ENCODE data around the gene CAPNS1.
A peak's percentile ranks its signal among the peaks of the same experiment; 100 is the strongest.
"Not testable (repeated sequence)": the region's sequence is repeated elsewhere in the genome, so short reads cannot be mapped to it uniquely, and the experiment has no call there.

Gene CAPNS1

DNA sequence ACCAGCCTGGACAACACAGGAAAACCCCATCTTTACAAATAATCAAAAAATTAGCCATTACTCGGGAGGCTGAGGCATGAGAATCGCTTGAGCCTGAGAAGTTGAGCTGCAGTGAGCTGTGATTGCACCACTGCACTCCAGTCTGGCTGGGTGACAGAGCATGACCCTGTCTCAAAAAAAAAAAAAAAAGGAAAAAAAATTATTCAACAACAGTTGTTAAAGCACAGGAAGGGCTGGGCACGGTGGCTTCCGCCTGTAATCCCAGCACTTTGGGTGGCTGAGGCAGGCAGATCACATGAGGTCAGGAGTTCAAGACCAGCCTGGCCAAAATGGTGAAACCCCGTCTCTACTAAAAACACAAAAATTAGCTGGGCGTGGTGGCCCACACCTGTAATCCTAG, 8.6 kb upstream of the CAPNS1 start:
- not testable (repeated sequence) for H3K27me3 ChIP-seq (ENCODE audit: control insufficient read depth, insufficient read depth, low read length, poor library complexity, severe bottlenecking); H3K27ac ChIP-seq (ENCODE audit: insufficient read depth, low read depth, low read length, poor library complexity, severe bottlenecking); H3K4me1 ChIP-seq (ENCODE audit: control insufficient read depth, insufficient read depth, low read length); H3K9me3 ChIP-seq (ENCODE audit: control insufficient read depth, low read length); H3K36me3 ChIP-seq (ENCODE audit: control insufficient read depth, insufficient read depth, low read length); H3K4me3 ChIP-seq (ENCODE audit: insufficient read depth, low read depth, low read length)
- 91 to 93% methylated on average over 6 of the region's 6 CpGs for WGBS, 2 experiments

DNA sequence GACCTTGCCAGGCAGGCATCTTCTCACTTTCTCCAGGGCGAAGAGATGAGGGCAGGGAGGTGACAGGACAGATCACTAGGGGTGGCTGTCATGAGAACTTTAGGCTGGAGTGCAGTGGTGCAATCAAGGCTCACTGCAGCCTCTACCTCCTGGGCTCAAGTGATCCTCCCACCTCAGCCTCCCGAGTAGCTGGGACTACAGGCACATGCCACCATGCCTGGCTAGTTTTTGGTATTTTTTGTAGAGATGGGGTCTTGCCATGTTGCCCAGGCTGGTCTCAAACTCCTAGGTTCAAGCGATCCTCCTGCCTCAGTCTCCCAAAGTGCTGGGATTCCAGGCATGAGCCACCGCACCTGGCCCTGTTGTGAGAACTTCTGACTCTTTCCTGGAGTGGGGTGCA, 5.0 kb upstream of the CAPNS1 start:
- 86 to 88% methylated on average over 4 of the region's 4 CpGs for WGBS, 2 experiments
- H3K9me3 ChIP-seq (ENCODE audit: control insufficient read depth, low read length); H3K27ac ChIP-seq (ENCODE audit: insufficient read depth, low read depth, low read length, poor library complexity, severe bottlenecking); H3K36me3 ChIP-seq (ENCODE audit: control insufficient read depth, insufficient read depth, low read length); H3K27me3 ChIP-seq (ENCODE audit: control insufficient read depth, insufficient read depth, low read length, poor library complexity, severe bottlenecking); H3K4me3 ChIP-seq (ENCODE audit: insufficient read depth, low read depth, low read length); H3K4me1 ChIP-seq (ENCODE audit: control insufficient read depth, insufficient read depth, low read length): not testable (repeated sequence)

GRCh38 chr19:36136964-36137686, 2.7 kb upstream of the CAPNS1 start:
- 83 to 87% methylated on average over 12 of the region's 12 CpGs for WGBS, 2 experiments
- Histone ChIP-seq H3K27me3 (ENCODE audit: control insufficient read depth, insufficient read depth, low read length, poor library complexity, severe bottlenecking) (no peaks in the 10 kb centered on the region), H3K4me1 (ENCODE audit: control insufficient read depth, insufficient read depth, low read length) (peaks cover 5% of the 10 kb centered on the region), H3K4me3 (ENCODE audit: insufficient read depth, low read depth, low read length) (no peak overlapping the region), H3K27ac (ENCODE audit: insufficient read depth, low read depth, low read length, poor library complexity, severe bottlenecking) (no peak overlapping the region), H3K36me3 (ENCODE audit: control insufficient read depth, insufficient read depth, low read length) (no peaks in the 10 kb centered on the region), H3K9me3 (ENCODE audit: control insufficient read depth, low read length) (no peaks in the 10 kb centered on the region)

DNA sequence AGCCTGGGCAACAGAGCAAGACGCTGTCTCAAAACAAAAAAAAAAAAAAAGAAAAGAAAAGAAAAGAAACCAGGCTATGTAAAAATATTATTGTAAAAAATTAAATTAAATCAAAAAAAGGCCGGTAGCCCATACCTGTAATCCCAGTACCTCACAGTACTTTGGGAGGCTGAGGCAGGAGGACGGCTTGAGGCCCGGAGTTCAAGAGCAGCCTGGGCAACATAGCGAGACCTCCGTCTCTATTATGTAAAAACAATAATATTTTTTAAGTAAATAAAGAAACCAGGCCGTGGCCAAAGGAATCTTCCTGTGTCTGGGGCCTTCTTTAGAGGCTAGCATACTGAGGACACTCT, 770 bp upstream of the CAPNS1 start:
- Histone ChIP-seq H3K36me3 (ENCODE audit: control insufficient read depth, insufficient read depth, low read length) (peaks cover 11% of the 10 kb centered on the region), H3K4me1 (ENCODE audit: control insufficient read depth, insufficient read depth, low read length) (peaks cover 5% of the 10 kb centered on the region), H3K9me3 (ENCODE audit: control insufficient read depth, low read length) (no peaks in the 10 kb centered on the region), H3K27ac (ENCODE audit: insufficient read depth, low read depth, low read length, poor library complexity, severe bottlenecking) (peak overlapping the region; percentile 79), H3K4me3 (ENCODE audit: insufficient read depth, low read depth, low read length) (peak overlapping the region; percentile 100), H3K27me3 (ENCODE audit: control insufficient read depth, insufficient read depth, low read length, poor library complexity, severe bottlenecking) (no peaks in the 10 kb centered on the region)
- WGBS, 2 experiments = 64 to 69% methylated on average over 4 of the region's 7 CpGs

DNA sequence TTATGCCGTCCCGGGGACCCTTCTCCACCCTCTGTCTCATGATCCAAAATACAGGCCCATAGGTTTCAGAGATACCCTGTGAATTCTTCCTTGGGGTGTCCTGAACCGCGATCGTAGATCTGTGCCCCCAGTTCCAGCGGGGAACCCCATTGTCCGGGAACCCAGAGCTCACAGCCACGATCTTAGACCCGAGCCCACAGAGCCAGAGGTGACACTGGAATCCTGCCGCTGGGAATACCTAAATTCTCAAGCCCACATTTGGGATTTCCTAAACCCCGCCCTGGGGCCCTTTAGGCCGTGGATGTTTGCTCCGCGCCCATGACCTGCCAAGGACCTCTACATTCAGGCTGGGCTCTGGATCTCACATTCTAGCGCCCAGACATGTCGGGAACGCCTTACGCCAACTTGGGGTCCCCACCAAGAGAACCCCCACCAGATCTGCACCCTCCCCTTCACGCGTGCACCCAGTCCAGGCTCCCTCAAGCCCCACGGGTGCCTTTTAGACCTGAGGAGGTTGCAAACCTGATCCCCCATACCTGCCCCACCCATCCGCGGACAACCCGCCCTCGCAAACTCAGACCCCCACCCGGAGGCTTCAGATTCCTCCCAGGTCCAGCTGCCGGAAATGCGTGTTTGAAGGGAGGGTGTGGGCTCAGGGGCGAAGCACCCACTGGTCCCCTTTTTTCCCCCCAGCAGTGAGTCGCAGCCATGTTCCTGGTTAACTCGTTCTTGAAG, 605 bp downstream of the CAPNS1 start:
- 0% methylated on average over 29 to 31 of the region's 31 CpGs for WGBS, 2 experiments
- peaks cover 18% of the 10 kb centered on the region for H3K36me3 ChIP-seq (ENCODE audit: control insufficient read depth, insufficient read depth, low read length)

DNA sequence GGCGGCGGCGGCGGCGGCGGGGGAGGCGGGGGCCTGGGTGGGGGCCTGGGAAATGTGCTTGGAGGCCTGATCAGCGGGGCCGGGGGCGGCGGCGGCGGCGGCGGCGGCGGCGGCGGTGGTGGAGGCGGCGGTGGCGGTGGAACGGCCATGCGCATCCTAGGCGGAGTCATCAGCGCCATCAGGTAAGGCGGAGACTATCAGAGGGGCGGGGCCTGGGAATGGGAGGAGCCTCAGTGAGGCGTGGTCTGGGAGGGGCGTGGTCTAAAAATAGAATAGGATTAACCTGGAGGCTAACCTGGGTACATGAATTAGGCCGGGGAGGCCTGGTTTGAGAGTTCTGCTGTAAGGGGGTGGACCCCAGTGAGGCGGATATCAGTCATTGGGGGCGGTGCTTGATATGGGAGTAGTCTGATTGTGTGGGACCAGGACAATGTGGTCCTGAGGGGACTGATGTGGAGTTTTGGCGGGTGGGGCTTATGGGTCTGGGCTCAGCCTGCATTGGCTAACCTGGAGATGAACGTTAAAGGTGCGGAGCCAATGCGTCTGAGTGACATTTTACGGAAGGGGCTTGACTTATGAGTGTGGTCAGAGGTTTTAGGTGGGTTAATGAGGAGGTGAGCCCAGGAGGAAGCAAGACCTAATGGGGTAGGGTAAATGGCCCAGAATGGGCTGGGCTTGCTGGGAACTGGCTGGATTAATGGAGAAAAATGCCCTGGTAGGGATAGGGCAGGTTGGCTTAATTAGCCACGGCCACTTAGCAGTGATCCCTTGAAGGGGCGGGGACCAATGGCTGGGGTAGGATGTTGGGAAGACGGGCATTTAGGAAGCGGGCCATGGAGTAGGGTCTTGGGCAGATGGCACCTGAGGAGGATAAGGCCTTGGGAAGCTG, 1.4 kb downstream of the CAPNS1 start:
- 15 to 16% methylated on average over 42 of the region's 42 CpGs for WGBS, 2 experiments

More for the DNA sequence above, 605 bp downstream of the CAPNS1 start:
- peak overlapping the region; percentile 71 for H3K27ac ChIP-seq (ENCODE audit: insufficient read depth, low read depth, low read length, poor library complexity, severe bottlenecking)
- H3K9me3 ChIP-seq (ENCODE audit: control insufficient read depth, low read length) = no peaks in the 10 kb centered on the region
- no peaks in the 10 kb centered on the region for H3K27me3 ChIP-seq (ENCODE audit: control insufficient read depth, insufficient read depth, low read length, poor library complexity, severe bottlenecking)
- peak overlapping the region; percentile 100 for H3K4me3 ChIP-seq (ENCODE audit: insufficient read depth, low read depth, low read length)
- peaks cover 5% of the 10 kb centered on the region for H3K4me1 ChIP-seq (ENCODE audit: control insufficient read depth, insufficient read depth, low read length)

DNA sequence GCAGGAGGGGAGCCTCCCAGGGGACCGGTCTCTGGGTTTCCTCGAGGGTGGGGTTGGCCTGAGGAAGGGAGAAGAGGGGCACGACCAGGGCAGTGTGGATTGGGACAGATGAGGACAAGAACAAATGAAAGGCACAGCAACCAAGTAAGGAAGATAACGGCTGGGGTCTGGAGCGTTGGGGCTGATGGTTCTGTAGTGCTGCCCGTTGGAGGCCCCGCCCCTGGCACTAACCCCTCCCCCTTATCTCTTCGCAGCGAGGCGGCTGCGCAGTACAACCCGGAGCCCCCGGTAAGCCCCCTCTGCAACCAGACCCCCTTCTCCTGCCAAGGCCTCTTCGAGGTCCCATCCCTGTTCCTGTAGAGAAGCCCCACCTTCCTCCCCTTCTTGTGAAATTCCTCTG, 2.2 kb downstream of the CAPNS1 start:
- no peak overlapping the region for H3K27ac ChIP-seq (ENCODE audit: insufficient read depth, low read depth, low read length, poor library complexity, severe bottlenecking)
- WGBS, 2 experiments = 95% methylated on average over 14 of the region's 14 CpGs
- H3K27me3 ChIP-seq (ENCODE audit: control insufficient read depth, insufficient read depth, low read length, poor library complexity, severe bottlenecking) = no peaks in the 10 kb centered on the region
- H3K9me3 ChIP-seq (ENCODE audit: control insufficient read depth, low read length) = no peaks in the 10 kb centered on the region
- peaks cover 5% of the 10 kb centered on the region for H3K4me1 ChIP-seq (ENCODE audit: control insufficient read depth, insufficient read depth, low read length)
- no peak overlapping the region for H3K4me3 ChIP-seq (ENCODE audit: insufficient read depth, low read depth, low read length)
- H3K36me3 ChIP-seq (ENCODE audit: control insufficient read depth, insufficient read depth, low read length) = peaks cover 31% of the 10 kb centered on the region

More for the DNA sequence above, 1.4 kb downstream of the CAPNS1 start:
- Histone ChIP-seq H3K4me3 (ENCODE audit: insufficient read depth, low read depth, low read length) (peak overlapping the region; percentile 100), H3K27me3 (ENCODE audit: control insufficient read depth, insufficient read depth, low read length, poor library complexity, severe bottlenecking) (no peaks in the 10 kb centered on the region), H3K9me3 (ENCODE audit: control insufficient read depth, low read length) (no peaks in the 10 kb centered on the region), H3K4me1 (ENCODE audit: control insufficient read depth, insufficient read depth, low read length) (peaks cover 5% of the 10 kb centered on the region), H3K27ac (ENCODE audit: insufficient read depth, low read depth, low read length, poor library complexity, severe bottlenecking) (no peak overlapping the region), H3K36me3 (ENCODE audit: control insufficient read depth, insufficient read depth, low read length) (peaks cover 25% of the 10 kb centered on the region)

DNA sequence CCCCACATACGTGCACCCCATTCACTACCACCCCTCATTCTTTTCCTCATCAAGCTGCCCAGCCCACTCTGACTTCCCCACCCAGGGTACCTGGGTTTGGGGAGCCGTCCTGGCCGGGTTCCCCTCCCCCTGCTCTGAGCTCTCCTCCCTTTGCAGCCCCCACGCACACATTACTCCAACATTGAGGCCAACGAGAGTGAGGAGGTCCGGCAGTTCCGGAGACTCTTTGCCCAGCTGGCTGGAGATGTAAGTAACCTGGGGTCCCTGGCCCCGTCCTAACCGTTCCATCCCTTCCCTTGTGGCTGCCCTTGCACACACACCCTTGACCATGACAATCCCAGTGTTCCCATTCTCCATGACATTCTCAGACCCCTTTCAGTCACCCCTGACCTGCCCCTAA, 2.6 kb downstream of the CAPNS1 start:
- peaks cover 34% of the 10 kb centered on the region for H3K36me3 ChIP-seq (ENCODE audit: control insufficient read depth, insufficient read depth, low read length)
- 94 to 96% methylated on average over 9 of the region's 9 CpGs for WGBS, 2 experiments
- H3K9me3 ChIP-seq (ENCODE audit: control insufficient read depth, low read length) = no peaks in the 10 kb centered on the region
- H3K4me1 ChIP-seq (ENCODE audit: control insufficient read depth, insufficient read depth, low read length) = peaks cover 5% of the 10 kb centered on the region
- H3K4me3 ChIP-seq (ENCODE audit: insufficient read depth, low read depth, low read length) = no peak overlapping the region
- H3K27ac ChIP-seq (ENCODE audit: insufficient read depth, low read depth, low read length, poor library complexity, severe bottlenecking) = no peak overlapping the region
- no peaks in the 10 kb centered on the region for H3K27me3 ChIP-seq (ENCODE audit: control insufficient read depth, insufficient read depth, low read length, poor library complexity, severe bottlenecking)

DNA sequence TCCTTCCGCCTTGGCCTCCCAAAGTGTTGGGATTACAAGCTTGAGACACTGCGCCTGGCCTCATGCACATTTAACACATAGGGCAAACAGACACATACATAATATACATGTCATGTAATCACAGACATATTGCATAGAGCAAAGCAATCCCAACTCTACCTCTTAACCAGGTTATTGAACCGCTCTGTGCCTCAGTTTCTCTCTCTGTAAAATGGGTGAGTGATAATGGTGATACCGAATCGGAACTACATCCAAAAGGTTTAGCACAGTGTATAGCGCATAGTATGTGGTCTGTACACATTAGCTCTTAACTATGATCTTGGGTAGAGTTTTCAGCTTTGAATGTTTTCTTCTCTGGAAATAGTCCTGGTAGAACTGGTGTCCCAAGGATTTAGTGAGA, 4.8 kb downstream of the CAPNS1 start:
- Histone ChIP-seq H3K4me3 (ENCODE audit: insufficient read depth, low read depth, low read length) (no peak overlapping the region), H3K27ac (ENCODE audit: insufficient read depth, low read depth, low read length, poor library complexity, severe bottlenecking) (no peak overlapping the region), H3K27me3 (ENCODE audit: control insufficient read depth, insufficient read depth, low read length, poor library complexity, severe bottlenecking) (no peaks in the 10 kb centered on the region), H3K36me3 (ENCODE audit: control insufficient read depth, insufficient read depth, low read length) (peaks cover 50% of the 10 kb centered on the region), H3K9me3 (ENCODE audit: control insufficient read depth, low read length) (no peaks in the 10 kb centered on the region), H3K4me1 (ENCODE audit: control insufficient read depth, insufficient read depth, low read length) (peaks cover 5% of the 10 kb centered on the region)
- 92 to 97% methylated on average over 6 of the region's 6 CpGs for WGBS, 2 experiments

Measured in ectodermal cell (in vitro differentiated cells).